Measurements from ENCODE around the gene NSD1.

DNA sequence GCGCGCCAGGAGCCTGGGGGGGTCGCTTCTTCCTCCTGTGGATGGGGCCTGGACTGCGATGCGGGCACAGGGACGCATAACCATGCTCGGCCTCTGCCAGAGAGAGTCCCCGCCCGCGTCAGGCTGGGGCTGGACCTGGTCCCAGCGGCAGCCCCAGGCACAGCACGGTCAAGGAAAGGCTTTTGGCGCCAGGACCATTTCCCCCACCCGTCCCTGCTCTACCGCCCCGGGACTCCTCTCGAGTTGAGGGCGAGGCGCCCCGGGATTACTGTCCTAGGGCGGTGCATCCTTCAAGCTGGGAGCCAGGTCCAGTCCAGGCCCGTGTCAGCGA is 177.8 kb downstream of the NSD1 start:
- no peak for TF ChIP-seq POLR2A (IDR thresholded peaks at IDR 0.05)
- TF ChIP-seq, protein P1, sequence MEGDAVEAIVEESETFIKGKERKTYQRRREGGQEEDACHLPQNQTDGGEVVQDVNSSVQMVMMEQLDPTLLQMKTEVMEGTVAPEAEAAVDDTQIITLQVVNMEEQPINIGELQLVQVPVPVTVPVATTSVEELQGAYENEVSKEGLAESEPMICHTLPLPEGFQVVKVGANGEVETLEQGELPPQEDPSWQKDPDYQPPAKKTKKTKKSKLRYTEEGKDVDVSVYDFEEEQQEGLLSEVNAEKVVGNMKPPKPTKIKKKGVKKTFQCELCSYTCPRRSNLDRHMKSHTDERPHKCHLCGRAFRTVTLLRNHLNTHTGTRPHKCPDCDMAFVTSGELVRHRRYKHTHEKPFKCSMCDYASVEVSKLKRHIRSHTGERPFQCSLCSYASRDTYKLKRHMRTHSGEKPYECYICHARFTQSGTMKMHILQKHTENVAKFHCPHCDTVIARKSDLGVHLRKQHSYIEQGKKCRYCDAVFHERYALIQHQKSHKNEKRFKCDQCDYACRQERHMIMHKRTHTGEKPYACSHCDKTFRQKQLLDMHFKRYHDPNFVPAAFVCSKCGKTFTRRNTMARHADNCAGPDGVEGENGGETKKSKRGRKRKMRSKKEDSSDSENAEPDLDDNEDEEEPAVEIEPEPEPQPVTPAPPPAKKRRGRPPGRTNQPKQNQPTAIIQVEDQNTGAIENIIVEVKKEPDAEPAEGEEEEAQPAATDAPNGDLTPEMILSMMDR (IDR thresholded peaks at IDR 0.05), result no peak
- TF ChIP-seq POLR2AphosphoS5 (IDR thresholded peaks at IDR 0.05; ENCODE audit: insufficient read depth in 1 of 2, low read depth in 1 of 2), result no peak

Measured in vagina (tissue), 2 donors.